Mesenchymal stem cell (in vitro differentiated cells and primary cell): ENCODE data around the gene KRT79.

ENCODE experiments used
- DNase-seq: peaks from one replicate; pipeline ENCODE4 v3.0.0-alpha.2; 2013
- H2AFZ ChIP-seq: one replicate; pipeline ENCODE4 v1.6.1; 2013; ENCODE audit warnings: low read depth, mild to moderate bottlenecking, control low read depth, inconsistent platforms, low read length, moderate library complexity
- H2AK5ac ChIP-seq: 2 replicates; pipeline ENCODE4 v1.6.1; 2013; ENCODE audit warnings: low read length, moderate library complexity, mild to moderate bottlenecking, inconsistent platforms; ENCODE audit not compliant: severe bottlenecking
- H2BK120ac ChIP-seq: one replicate; pipeline ENCODE4 v1.6.1; 2013; ENCODE audit warnings: low read depth, mild to moderate bottlenecking, inconsistent platforms, low read length, moderate library complexity
- H2BK12ac ChIP-seq, 2 experiments: one replicate each; pipeline ENCODE4 v1.6.1; 2013; ENCODE audit warnings: inconsistent platforms in 2 of 2, low read length in 2 of 2, mild to moderate bottlenecking in 2 of 2, moderate library complexity in 2 of 2, control low read depth in 1 of 2
- H2BK15ac ChIP-seq: one replicate; pipeline ENCODE4 v1.6.1; 2013; ENCODE audit warnings: mild to moderate bottlenecking, low read depth, inconsistent platforms; ENCODE audit not compliant: poor library complexity, severe bottlenecking
- H2BK5ac ChIP-seq: 2 replicates; pipeline ENCODE4 v1.6.1; 2013; ENCODE audit warnings: low read depth, mild to moderate bottlenecking, low read length, control low read depth, inconsistent platforms; ENCODE audit not compliant: poor library complexity, severe bottlenecking
- H3K14ac ChIP-seq, 2 experiments: one replicate each; pipeline ENCODE4 v1.6.1; 2013; ENCODE audit warnings: inconsistent platforms in 2 of 2, low read length in 2 of 2, control low read depth in 1 of 2, mild to moderate bottlenecking in 1 of 2, moderate library complexity in 1 of 2
- H3K18ac ChIP-seq, 2 experiments: one replicate each; pipeline ENCODE4 v1.6.1; 2013; ENCODE audit warnings: inconsistent platforms in 2 of 2, low read length in 2 of 2, control low read depth in 1 of 2, low read depth in 1 of 2, mild to moderate bottlenecking in 1 of 2
- H3K23ac ChIP-seq, 2 experiments: one replicate each; pipeline ENCODE4 v1.6.1; 2013; ENCODE audit warnings: inconsistent platforms in 2 of 2, low read length in 2 of 2, mild to moderate bottlenecking in 2 of 2, moderate library complexity in 2 of 2, control low read depth in 1 of 2
- H3K27ac ChIP-seq: 2 replicates; pipeline ENCODE4 v1.5.1; 2013; ENCODE audit warnings: mild to moderate bottlenecking, moderate library complexity, low read length, control low read depth, inconsistent platforms; ENCODE audit not compliant: poor library complexity, severe bottlenecking
- H3K27me3 ChIP-seq, 2 experiments: 2 replicates each; pipeline versions ENCODE4 v1.6.1 to v1.7.0; 2013; ENCODE audit warnings: low read length in 2 of 2, mild to moderate bottlenecking in 2 of 2, moderate library complexity in 2 of 2, control low read depth in 1 of 2, inconsistent platforms in 1 of 2; ENCODE audit not compliant: control insufficient read depth in 1 of 2, insufficient read depth in 1 of 2
- H3K36me3 ChIP-seq, 2 experiments: 2 replicates each; pipeline versions ENCODE4 v1.6.1 to v1.7.0; 2013; ENCODE audit warnings: low read length in 2 of 2, control low read depth in 1 of 2, inconsistent platforms in 1 of 2, low read depth in 1 of 2, mild to moderate bottlenecking in 1 of 2; ENCODE audit not compliant: insufficient read depth in 2 of 2, control insufficient read depth in 1 of 2
- H3K4ac ChIP-seq, 2 experiments: one replicate each; pipeline ENCODE4 v1.6.1; 2013; ENCODE audit warnings: inconsistent platforms in 2 of 2, low read length in 2 of 2, mild to moderate bottlenecking in 2 of 2, moderate library complexity in 2 of 2, control low read depth in 1 of 2, low read depth in 1 of 2
- H3K4me1 ChIP-seq: 2 replicates; pipeline ENCODE4 v1.6.1; 2013; ENCODE audit warnings: low read depth, low read length, control low read depth; ENCODE audit not compliant: control insufficient read depth, insufficient read depth
- H3K4me2 ChIP-seq: 2 replicates; pipeline ENCODE4 v1.6.1; 2013; ENCODE audit warnings: low read length, mild to moderate bottlenecking, inconsistent platforms; ENCODE audit not compliant: poor library complexity, severe bottlenecking
- H3K4me3 ChIP-seq, 2 experiments: 2 replicates each; pipeline versions ENCODE4 v1.5.1 to v1.7.0; 2013; ENCODE audit warnings: low read length in 2 of 2, mild to moderate bottlenecking in 2 of 2, control low read depth in 1 of 2, low read depth in 1 of 2; ENCODE audit not compliant: insufficient read depth in 1 of 2
- H3K79me1 ChIP-seq: replicated peaks from 2 replicates; pipeline ENCODE4 v1.6.1; 2013; ENCODE audit warnings: mild to moderate bottlenecking, control low read depth, low read length, inconsistent platforms; ENCODE audit not compliant: poor library complexity, severe bottlenecking
- H3K9ac ChIP-seq: 2 replicates; pipeline ENCODE4 v1.7.0; 2013; ENCODE audit warnings: mild to moderate bottlenecking, low read length, moderate library complexity
- H3K9me3 ChIP-seq: 2 replicates; pipeline ENCODE4 v1.7.0; 2013; ENCODE audit warnings: mild to moderate bottlenecking, low read length; ENCODE audit not compliant: control insufficient read depth
- H4K8ac ChIP-seq: one replicate; pipeline ENCODE4 v1.6.1; 2013; ENCODE audit warnings: inconsistent platforms, mild to moderate bottlenecking, low read length, moderate library complexity
- H4K91ac ChIP-seq: one replicate; pipeline ENCODE4 v1.6.1; 2013; ENCODE audit warnings: mild to moderate bottlenecking, low read length, inconsistent platforms
- WGBS: methylation state at CpG from one replicate; pipeline ENCODE4 v1.1.7; 2013; ENCODE audit warnings: mixed read lengths; 5-methylcytosine and 5-hydroxymethylcytosine counted together

The KRT79 gene

DNA sequence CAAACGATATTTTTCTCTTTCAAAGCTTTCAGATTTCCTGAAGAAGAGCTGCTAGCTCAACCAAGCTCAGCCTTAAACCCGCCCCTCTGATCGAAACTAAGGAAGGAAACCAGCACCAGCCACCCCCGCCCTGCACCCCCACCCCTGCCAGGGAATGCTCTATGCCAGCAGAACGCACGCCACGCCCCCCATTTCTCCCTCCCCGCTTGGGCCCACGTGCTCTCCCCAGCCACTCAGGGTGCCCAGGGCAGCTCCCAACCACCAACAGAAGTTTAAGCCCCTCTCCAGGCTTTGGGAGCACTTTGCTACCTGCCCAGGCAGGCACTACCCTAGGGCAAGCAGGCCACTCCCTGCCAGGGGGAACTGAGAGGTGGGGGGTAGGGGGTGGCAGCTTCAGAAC, 33.5 kb upstream of the KRT79 start:
- Histone ChIP-seq H3K4me2 (no peak overlapping the region), H3K4ac (no peak overlapping the region), H3K9ac (no peak overlapping the region), H2BK5ac (no peak overlapping the region), H2AFZ (no peak overlapping the region), H3K23ac (no peak overlapping the region), H2BK12ac (no peak overlapping the region), H3K14ac (no peak overlapping the region), H2AK5ac (no peak overlapping the region), H3K79me1 (no peaks in the 10 kb centered on the region), H3K18ac (no peak overlapping the region), H3K9me3 (no peaks in the 10 kb centered on the region), H4K8ac (no peak overlapping the region), H3K4me3 (no peak overlapping the region), H2BK15ac (no peak overlapping the region), H2BK120ac (no peak overlapping the region), H4K91ac (no peak overlapping the region), H3K4me1 (peaks cover 17% of the 10 kb centered on the region), H3K27me3 (peaks cover 0 to 5% of the 10 kb centered on the region in 2 experiments), H3K36me3 (no peaks in the 10 kb centered on the region), H3K27ac (no peak overlapping the region)
- DNase-seq = no peak
- WGBS = 62% methylated on average over 9 of the region's 9 CpGs

DNA sequence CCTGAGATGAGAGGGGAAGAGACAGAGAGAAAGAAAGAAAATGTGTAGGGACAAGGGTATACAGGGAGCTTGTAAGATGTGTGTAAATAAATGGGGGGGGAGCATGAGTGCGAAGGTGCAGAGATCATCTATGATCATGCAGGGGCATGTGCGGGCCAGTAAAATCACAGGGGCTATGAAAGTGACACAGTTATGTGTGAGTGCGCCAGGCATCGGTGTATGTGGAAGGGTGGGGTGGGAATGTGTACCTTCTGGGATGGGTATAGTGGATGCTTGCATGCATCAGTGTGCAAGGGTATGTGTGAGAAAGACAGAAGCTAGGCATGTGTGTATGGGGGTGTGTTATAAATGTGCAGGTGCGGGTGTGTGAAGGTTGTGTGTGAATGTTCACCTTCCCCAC, 33.0 kb upstream of the KRT79 start:
- no peak overlapping the region for H3K4ac ChIP-seq
- over 99% methylated on average over 4 of the region's 5 CpGs for WGBS
- H2BK12ac ChIP-seq = no peak overlapping the region

DNA sequence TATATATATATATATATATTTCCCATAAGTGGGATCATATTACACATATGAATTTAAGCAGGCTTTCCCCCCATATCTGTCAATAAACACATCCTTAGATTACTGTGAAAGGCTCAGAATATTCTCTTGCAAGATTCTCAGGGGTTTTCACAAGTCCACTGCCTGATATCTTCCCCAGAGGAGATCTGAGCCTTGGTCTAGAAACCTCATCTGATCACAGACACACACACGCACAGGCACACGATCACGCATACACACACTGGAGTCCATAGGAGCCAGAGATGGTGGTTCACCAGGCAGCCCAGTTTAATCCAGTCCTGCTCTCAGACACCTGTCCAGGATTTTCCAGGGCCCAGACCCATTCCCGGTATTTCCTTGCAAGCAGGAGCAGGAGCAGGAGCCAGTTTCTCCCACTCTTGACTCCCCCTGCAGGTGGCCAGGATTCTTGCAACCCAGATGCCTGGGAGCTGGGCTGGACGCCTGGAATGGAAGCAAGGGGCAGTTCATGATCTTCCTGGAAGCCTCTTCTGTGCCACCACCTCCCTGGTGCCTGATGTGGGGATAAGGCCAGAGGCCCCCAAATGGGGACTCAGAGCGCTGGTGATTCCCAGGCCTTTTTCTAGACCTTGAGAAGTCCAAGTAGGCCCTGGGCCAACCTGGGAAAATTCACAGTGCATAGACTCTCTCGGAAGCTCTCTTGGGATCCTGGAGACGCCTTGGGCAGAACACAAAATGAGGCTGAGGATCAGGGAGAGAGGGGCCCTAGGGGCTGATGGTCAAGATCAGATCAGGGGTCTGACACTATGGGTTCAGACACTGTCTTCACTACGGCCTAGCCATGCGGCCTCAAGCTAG, 31.2 kb upstream of the KRT79 start:
- H3K4me2 ChIP-seq = no peak overlapping the region
- H3K14ac ChIP-seq = no peak overlapping the region
- no peaks in the 10 kb centered on the region for H3K79me1 ChIP-seq
- no peak overlapping the region for H3K27ac ChIP-seq
- H4K91ac ChIP-seq = no peak overlapping the region
- H3K4me3 ChIP-seq = no peak overlapping the region
- H3K9ac ChIP-seq = no peak overlapping the region
- H2AK5ac ChIP-seq = no peak overlapping the region
- H2AFZ ChIP-seq = no peak overlapping the region
- peaks cover 0 to 5% of the 10 kb centered on the region in 2 experiments for H3K27me3 ChIP-seq
- no peak overlapping the region for H3K23ac ChIP-seq
- H2BK5ac ChIP-seq = no peak overlapping the region
- no peak overlapping the region for H3K4ac ChIP-seq
- H3K4me1 ChIP-seq = peaks cover 4% of the 10 kb centered on the region
- H3K9me3 ChIP-seq = no peaks in the 10 kb centered on the region
- DNase-seq = peak; percentile 78
- no peak overlapping the region for H2BK120ac ChIP-seq
- no peak overlapping the region for H3K18ac ChIP-seq
- no peak overlapping the region for H4K8ac ChIP-seq
- no peak overlapping the region for H2BK12ac ChIP-seq
- 52% methylated on average over 10 of the region's 10 CpGs for WGBS
- no peak overlapping the region for H2BK15ac ChIP-seq
- no peaks in the 10 kb centered on the region for H3K36me3 ChIP-seq

More for the DNA sequence above, 33.0 kb upstream of the KRT79 start:
- Histone ChIP-seq H4K91ac (no peak overlapping the region), H3K9ac (no peak overlapping the region), H3K4me2 (no peak overlapping the region), H3K27me3 (peaks cover 0 to 5% of the 10 kb centered on the region in 2 experiments), H3K79me1 (no peaks in the 10 kb centered on the region), H3K9me3 (no peaks in the 10 kb centered on the region), H3K23ac (no peak overlapping the region), H3K4me1 (peaks cover 17% of the 10 kb centered on the region), H3K4me3 (no peak overlapping the region), H2AFZ (no peak overlapping the region), H3K27ac (no peak overlapping the region), H3K18ac (no peak overlapping the region), H2AK5ac (no peak overlapping the region), H3K36me3 (no peaks in the 10 kb centered on the region), H2BK15ac (no peak overlapping the region), H2BK120ac (no peak overlapping the region), H3K14ac (no peak overlapping the region), H4K8ac (no peak overlapping the region), H2BK5ac (no peak overlapping the region)
- DNase-seq = no peak

DNA sequence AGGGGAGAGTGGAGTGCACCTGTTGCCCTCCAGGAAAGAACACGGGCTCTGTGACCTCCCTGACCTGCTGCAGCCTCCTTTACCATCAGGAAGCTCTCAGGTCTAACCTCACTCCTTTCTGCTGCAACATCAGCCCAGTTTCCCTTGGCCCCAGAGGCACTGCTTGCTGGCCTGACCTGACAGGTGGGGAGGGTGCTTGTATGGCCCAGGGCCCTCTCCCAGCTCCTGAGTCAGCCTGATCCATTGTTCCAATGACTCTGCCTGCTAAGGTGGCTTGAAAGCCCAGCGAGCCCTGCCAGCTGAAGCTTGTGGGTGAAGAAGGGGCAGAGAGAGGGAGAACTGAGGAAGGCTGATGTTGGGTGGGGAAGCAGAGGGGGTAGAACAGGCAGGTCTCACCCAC, 27.9 kb upstream of the KRT79 start:
- Histone ChIP-seq H2BK15ac (no peak overlapping the region), H3K27ac (no peak overlapping the region), H3K4me3 (no peak overlapping the region), H4K91ac (no peak overlapping the region), H2BK120ac (no peak overlapping the region), H2BK12ac (no peak overlapping the region), H3K18ac (no peak overlapping the region), H3K4ac (no peak overlapping the region), H3K14ac (no peak overlapping the region), H3K23ac (no peak overlapping the region), H3K36me3 (no peaks in the 10 kb centered on the region), H3K9me3 (no peaks in the 10 kb centered on the region), H2AK5ac (no peak overlapping the region), H3K9ac (no peak overlapping the region), H3K4me2 (no peak overlapping the region), H3K27me3 (peaks cover 0 to 4% of the 10 kb centered on the region in 2 experiments), H2AFZ (no peak overlapping the region), H3K79me1 (no peaks in the 10 kb centered on the region), H3K4me1 (peaks cover 1% of the 10 kb centered on the region), H4K8ac (no peak overlapping the region), H2BK5ac (no peak overlapping the region)
- 66% methylated on average over 2 of the region's 2 CpGs for WGBS
- no peak for DNase-seq
